ENCODE results near the gene TMEM150C.
"Not testable (repeated sequence)": the region's sequence is repeated elsewhere in the genome, so short reads cannot be mapped to it uniquely, and the experiment has no call there.

Gene TMEM150C

GRCh38 chr4:82567444-82567843, 5.7 kb upstream of the TMEM150C start:
- no peak for DNase-seq

GRCh38 chr4:82562564-82562854, 721 bp upstream of the TMEM150C start:
- DNase-seq: no peak

- DNase-seq: no peak
Observed at GRCh38 chr4:82560853-82561785, 669 bp downstream of the TMEM150C start.

- DNase-seq: no peak
Observed at GRCh38 chr4:82559735-82560120, 2.1 kb downstream of the TMEM150C start.

GRCh38 chr4:82559090-82559734, 2.6 kb downstream of the TMEM150C start:
- not testable (repeated sequence) for DNase-seq

GRCh38 chr4:82555276-82555675, 6.5 kb downstream of the TMEM150C start:
- no peak for DNase-seq

- no peak for DNase-seq
Observed at GRCh38 chr4:82553020-82553419, 8.8 kb downstream of the TMEM150C start.

GRCh38 chr4:82551734-82552133, 10.1 kb downstream of the TMEM150C start:
- DNase-seq: no peak

- not testable (repeated sequence) for DNase-seq
Observed at GRCh38 chr4:82547850-82548249, 13.9 kb downstream of the TMEM150C start.

GRCh38 chr4:82543131-82543530, 18.7 kb downstream of the TMEM150C start:
- no peak for DNase-seq

- DNase-seq: no peak
Observed at GRCh38 chr4:82542642-82543041, 19.1 kb downstream of the TMEM150C start.

GRCh38 chr4:82529322-82529721, 32.5 kb downstream of the TMEM150C start:
- DNase-seq: no peak

GRCh38 chr4:82528868-82529267, 32.9 kb downstream of the TMEM150C start:
- no peak for DNase-seq

GRCh38 chr4:82528074-82528473, 33.7 kb downstream of the TMEM150C start:
- no peak for DNase-seq

- no peak for DNase-seq
Observed at GRCh38 chr4:82525307-82525911, 36.4 kb downstream of the TMEM150C start.

- DNase-seq: peak; percentile 61
Observed at GRCh38 chr4:82524570-82525152, 37.1 kb downstream of the TMEM150C start.

- no peak for DNase-seq
Observed at GRCh38 chr4:82523179-82523578, 38.6 kb downstream of the TMEM150C start.

- no peak for DNase-seq
Observed at GRCh38 chr4:82522472-82522871, 39.3 kb downstream of the TMEM150C start.

- DNase-seq: no peak
Observed at GRCh38 chr4:82521283-82521682, 40.5 kb downstream of the TMEM150C start.

- DNase-seq: no peak
Observed at GRCh38 chr4:82519776-82520175, 42.0 kb downstream of the TMEM150C start.

GRCh38 chr4:82519072-82519471, 42.7 kb downstream of the TMEM150C start:
- no peak for DNase-seq

- no peak for DNase-seq
Observed at GRCh38 chr4:82517043-82517442, 44.7 kb downstream of the TMEM150C start.

- DNase-seq: no peak
Observed at GRCh38 chr4:82515705-82516104, 46.1 kb downstream of the TMEM150C start.

- DNase-seq: no peak
Observed at GRCh38 chr4:82513382-82513781, 48.4 kb downstream of the TMEM150C start.

All from NCI-H526 treated with DMSO at 0.1 percent for 48 hours (cell line).